ENCODE data around the gene S100A8.

The S100A8 gene

DNA sequence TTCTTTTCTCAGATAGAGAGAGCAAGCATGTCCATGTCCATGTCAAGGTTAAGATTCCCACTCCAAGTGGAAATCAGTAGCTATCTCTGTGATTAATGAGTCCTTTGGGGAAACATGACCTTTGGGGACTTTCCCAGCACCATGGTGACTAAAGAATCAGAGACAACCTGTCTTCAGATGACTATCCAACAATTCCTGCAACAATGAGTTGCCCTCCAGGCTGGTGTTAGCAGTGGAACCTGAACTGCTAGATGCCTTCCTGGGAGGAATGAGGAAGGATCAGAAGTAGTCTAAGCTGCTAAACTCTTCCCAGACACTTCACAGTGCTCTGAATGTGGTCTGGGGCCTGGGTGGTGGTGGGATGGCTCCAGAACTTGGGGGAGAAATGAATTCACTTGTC lies 26.7 kb downstream of the S100A8 start:
- Histone ChIP-seq H3K27ac (ENCODE audit: low read depth in 2 of 2, low read length in 2 of 2) (no peak overlapping the region), H3K27me3 (ENCODE audit: control insufficient read depth in 2 of 2, insufficient read depth in 2 of 2, low read length in 2 of 2) (no peaks in the 10 kb centered on the region), H3K9me3 (ENCODE audit: control insufficient read depth in 2 of 2, low read length in 2 of 2) (no peaks in the 10 kb centered on the region), H3K4me1 (ENCODE audit: control insufficient read depth in 2 of 2, insufficient read depth in 2 of 2, low read length in 2 of 2) (peaks cover 0 to 6% of the 10 kb centered on the region in 2 donors), H3K4me3 (ENCODE audit: low read length in 2 of 2) (no peak overlapping the region), H3K9ac (ENCODE audit: low read depth in 1 of 2, low read length in 2 of 2) (no peak overlapping the region), H3K36me3 (ENCODE audit: control insufficient read depth in 2 of 2, insufficient read depth in 2 of 2, low read length in 2 of 2) (no peaks in the 10 kb centered on the region)

- no peaks in the 10 kb centered on the region for H3K36me3 ChIP-seq (ENCODE audit: control insufficient read depth in 2 of 2, insufficient read depth in 2 of 2, low read length in 2 of 2)
- H3K4me1 ChIP-seq (ENCODE audit: control insufficient read depth in 2 of 2, insufficient read depth in 2 of 2, low read length in 2 of 2) = peaks cover 0 to 6% of the 10 kb centered on the region in 2 donors
- no peaks in the 10 kb centered on the region for H3K9me3 ChIP-seq (ENCODE audit: control insufficient read depth in 2 of 2, low read length in 2 of 2)
- no peak overlapping the region for H3K9ac ChIP-seq (ENCODE audit: low read depth in 1 of 2, low read length in 2 of 2)
- H3K4me3 ChIP-seq (ENCODE audit: low read length in 2 of 2) = no peak overlapping the region
- no peaks in the 10 kb centered on the region for H3K27me3 ChIP-seq (ENCODE audit: control insufficient read depth in 2 of 2, insufficient read depth in 2 of 2, low read length in 2 of 2)
- H3K27ac ChIP-seq (ENCODE audit: low read depth in 2 of 2, low read length in 2 of 2) = no peak overlapping the region
These were observed 27.2 kb downstream of the S100A8 start for GRCh38 chr1:153363641-153364040.

DNA sequence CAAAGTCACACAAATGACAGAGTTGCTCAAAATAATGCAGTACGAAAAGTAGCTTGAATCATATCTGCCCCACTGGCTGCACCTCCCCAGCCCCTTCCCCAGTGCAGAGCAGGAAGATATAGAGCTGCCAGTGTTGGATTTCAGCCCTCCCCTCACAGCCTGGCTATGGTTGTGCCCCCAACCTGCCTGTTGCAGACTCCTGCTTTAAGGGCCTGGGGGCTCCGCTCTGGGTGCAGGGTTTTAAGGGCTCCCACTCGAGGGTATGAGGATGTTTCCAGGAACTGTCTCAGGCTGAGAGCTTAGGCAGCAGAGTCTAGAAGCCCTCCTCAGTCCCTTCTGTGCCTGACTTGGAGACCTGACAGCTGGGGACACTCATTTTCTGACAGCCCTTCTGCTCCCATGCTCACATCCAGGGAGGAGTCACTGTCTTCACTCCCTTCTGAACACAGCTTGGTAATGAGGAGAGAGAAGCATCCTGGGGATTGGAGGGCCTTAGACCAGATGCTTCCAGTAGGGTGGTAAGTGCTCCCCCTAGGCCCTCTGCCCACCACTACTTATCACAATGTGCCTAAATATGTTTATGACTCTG lies 28.6 kb downstream of the S100A8 start:
- Histone ChIP-seq H3K27ac (ENCODE audit: low read depth in 2 of 2, low read length in 2 of 2) (no peak overlapping the region), H3K9me3 (ENCODE audit: control insufficient read depth in 2 of 2, low read length in 2 of 2) (no peaks in the 10 kb centered on the region), H3K36me3 (ENCODE audit: control insufficient read depth in 2 of 2, insufficient read depth in 2 of 2, low read length in 2 of 2) (no peaks in the 10 kb centered on the region), H3K4me3 (ENCODE audit: low read length in 2 of 2) (no peak overlapping the region), H3K9ac (ENCODE audit: low read depth in 1 of 2, low read length in 2 of 2) (no peak overlapping the region), H3K27me3 (ENCODE audit: control insufficient read depth in 2 of 2, insufficient read depth in 2 of 2, low read length in 2 of 2) (no peaks in the 10 kb centered on the region), H3K4me1 (ENCODE audit: control insufficient read depth in 2 of 2, insufficient read depth in 2 of 2, low read length in 2 of 2) (peaks cover 0 to 8% of the 10 kb centered on the region in 2 donors)

DNA sequence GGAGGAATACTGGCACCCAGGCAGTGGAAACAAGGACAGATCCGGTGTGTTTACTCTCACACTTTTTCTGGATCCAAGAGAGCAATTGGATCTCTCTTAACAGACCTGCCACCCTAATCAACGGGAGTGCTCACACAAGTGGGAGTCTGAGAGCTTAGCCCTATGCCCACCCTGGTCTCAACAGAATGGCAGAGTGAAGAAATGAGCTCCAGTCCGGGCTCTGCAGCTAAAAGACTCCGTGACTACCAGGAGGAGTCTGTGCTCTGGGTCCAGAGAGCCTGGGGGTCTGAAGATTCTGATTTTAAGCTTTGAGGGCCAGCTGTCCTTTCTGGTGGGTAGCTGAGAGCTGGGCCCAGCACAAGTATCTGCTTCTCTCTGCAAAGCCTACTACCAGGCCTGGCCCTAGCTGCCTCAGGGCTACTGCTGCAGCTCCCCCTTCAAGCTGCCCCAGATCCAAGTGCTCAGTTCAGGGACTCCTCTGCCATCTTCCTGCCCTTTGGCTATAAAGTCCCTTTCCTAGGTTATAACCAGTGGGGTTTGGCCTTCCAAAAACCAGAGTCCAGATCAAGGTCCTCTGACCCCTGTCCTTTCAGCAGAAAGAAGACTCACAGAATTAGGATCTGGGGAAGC lies 29.3 kb downstream of the S100A8 start:
- H3K4me1 ChIP-seq (ENCODE audit: control insufficient read depth in 2 of 2, insufficient read depth in 2 of 2, low read length in 2 of 2) = peaks cover 0 to 8% of the 10 kb centered on the region in 2 donors
- no peak overlapping the region for H3K4me3 ChIP-seq (ENCODE audit: low read length in 2 of 2)
- no peaks in the 10 kb centered on the region for H3K36me3 ChIP-seq (ENCODE audit: control insufficient read depth in 2 of 2, insufficient read depth in 2 of 2, low read length in 2 of 2)
- H3K27me3 ChIP-seq (ENCODE audit: control insufficient read depth in 2 of 2, insufficient read depth in 2 of 2, low read length in 2 of 2) = no peaks in the 10 kb centered on the region
- no peaks in the 10 kb centered on the region for H3K9me3 ChIP-seq (ENCODE audit: control insufficient read depth in 2 of 2, low read length in 2 of 2)
- H3K9ac ChIP-seq (ENCODE audit: low read depth in 1 of 2, low read length in 2 of 2) = no peak overlapping the region
- H3K27ac ChIP-seq (ENCODE audit: low read depth in 2 of 2, low read length in 2 of 2) = no peak overlapping the region

- Histone ChIP-seq H3K36me3 (ENCODE audit: control insufficient read depth in 2 of 2, insufficient read depth in 2 of 2, low read length in 2 of 2) (no peaks in the 10 kb centered on the region), H3K9ac (ENCODE audit: low read depth in 1 of 2, low read length in 2 of 2) (no peak overlapping the region), H3K4me1 (ENCODE audit: control insufficient read depth in 2 of 2, insufficient read depth in 2 of 2, low read length in 2 of 2) (peaks cover 0 to 8% of the 10 kb centered on the region in 2 donors), H3K4me3 (ENCODE audit: low read length in 2 of 2) (no peak overlapping the region), H3K27ac (ENCODE audit: low read depth in 2 of 2, low read length in 2 of 2) (no peak overlapping the region), H3K9me3 (ENCODE audit: control insufficient read depth in 2 of 2, low read length in 2 of 2) (no peaks in the 10 kb centered on the region), H3K27me3 (ENCODE audit: control insufficient read depth in 2 of 2, insufficient read depth in 2 of 2, low read length in 2 of 2) (no peaks in the 10 kb centered on the region)
These were observed 30.0 kb downstream of the S100A8 start for GRCh38 chr1:153360592-153361479.

GRCh38 chr1:153360190-153360589 lies 30.7 kb downstream of the S100A8 start:
- H3K4me3 ChIP-seq (ENCODE audit: low read length in 2 of 2) = no peak overlapping the region
- H3K9ac ChIP-seq (ENCODE audit: low read depth in 1 of 2, low read length in 2 of 2) = no peak overlapping the region
- H3K4me1 ChIP-seq (ENCODE audit: control insufficient read depth in 2 of 2, insufficient read depth in 2 of 2, low read length in 2 of 2) = peaks cover 0 to 8% of the 10 kb centered on the region in 2 donors
- no peaks in the 10 kb centered on the region for H3K36me3 ChIP-seq (ENCODE audit: control insufficient read depth in 2 of 2, insufficient read depth in 2 of 2, low read length in 2 of 2)
- no peaks in the 10 kb centered on the region for H3K9me3 ChIP-seq (ENCODE audit: control insufficient read depth in 2 of 2, low read length in 2 of 2)
- no peaks in the 10 kb centered on the region for H3K27me3 ChIP-seq (ENCODE audit: control insufficient read depth in 2 of 2, insufficient read depth in 2 of 2, low read length in 2 of 2)
- no peak overlapping the region for H3K27ac ChIP-seq (ENCODE audit: low read depth in 2 of 2, low read length in 2 of 2)

DNA sequence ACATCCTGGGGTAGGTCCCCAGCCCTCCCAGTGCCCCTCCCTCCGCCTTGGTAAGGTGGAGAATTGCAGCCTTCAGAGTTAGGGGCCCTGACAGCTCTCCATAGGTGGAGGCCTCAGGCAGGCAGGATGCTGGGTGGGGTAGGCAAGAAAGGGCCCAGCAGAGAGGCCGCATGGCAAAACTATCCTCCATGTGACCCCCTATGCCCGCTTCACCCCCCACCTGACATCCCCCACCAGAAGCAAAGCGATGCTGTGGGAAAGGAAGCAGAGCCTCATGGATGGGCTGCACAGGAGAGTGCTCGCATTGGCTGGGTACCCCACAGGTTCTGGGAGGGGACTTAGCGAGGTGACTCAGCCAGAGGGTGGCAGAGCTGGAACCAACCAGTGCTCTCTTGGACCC lies 31.6 kb downstream of the S100A8 start:
- Histone ChIP-seq H3K4me1 (ENCODE audit: control insufficient read depth in 2 of 2, insufficient read depth in 2 of 2, low read length in 2 of 2) (peaks cover 0 to 8% of the 10 kb centered on the region in 2 donors), H3K4me3 (ENCODE audit: low read length in 2 of 2) (no peak overlapping the region), H3K27ac (ENCODE audit: low read depth in 2 of 2, low read length in 2 of 2) (no peak overlapping the region), H3K36me3 (ENCODE audit: control insufficient read depth in 2 of 2, insufficient read depth in 2 of 2, low read length in 2 of 2) (no peaks in the 10 kb centered on the region), H3K9ac (ENCODE audit: low read depth in 1 of 2, low read length in 2 of 2) (no peak overlapping the region), H3K9me3 (ENCODE audit: control insufficient read depth in 2 of 2, low read length in 2 of 2) (no peaks in the 10 kb centered on the region), H3K27me3 (ENCODE audit: control insufficient read depth in 2 of 2, insufficient read depth in 2 of 2, low read length in 2 of 2) (no peaks in the 10 kb centered on the region)

DNA sequence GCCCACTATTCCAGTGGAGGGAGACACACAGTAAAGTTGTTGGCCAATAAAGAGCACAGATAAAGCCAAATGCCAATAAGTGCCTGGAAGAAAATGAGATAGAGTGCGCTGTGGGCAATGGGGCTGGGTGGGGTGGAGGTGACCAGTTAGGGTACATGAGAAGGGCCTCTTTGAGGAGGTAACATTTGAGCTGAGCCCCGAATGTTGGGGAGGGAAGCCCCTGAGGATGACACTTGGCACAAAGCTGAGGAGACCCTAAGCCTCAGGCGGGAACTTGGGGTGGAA lies 32.2 kb downstream of the S100A8 start:
- peak overlapping the region in 1 of 2 donors; percentile 22 for H3K4me3 ChIP-seq (ENCODE audit: low read length in 2 of 2)
- H3K27ac ChIP-seq (ENCODE audit: low read depth in 2 of 2, low read length in 2 of 2) = peak overlapping the region in 1 of 2 donors; percentile 23
- no peak overlapping the region for H3K9ac ChIP-seq (ENCODE audit: low read depth in 1 of 2, low read length in 2 of 2)

DNA sequence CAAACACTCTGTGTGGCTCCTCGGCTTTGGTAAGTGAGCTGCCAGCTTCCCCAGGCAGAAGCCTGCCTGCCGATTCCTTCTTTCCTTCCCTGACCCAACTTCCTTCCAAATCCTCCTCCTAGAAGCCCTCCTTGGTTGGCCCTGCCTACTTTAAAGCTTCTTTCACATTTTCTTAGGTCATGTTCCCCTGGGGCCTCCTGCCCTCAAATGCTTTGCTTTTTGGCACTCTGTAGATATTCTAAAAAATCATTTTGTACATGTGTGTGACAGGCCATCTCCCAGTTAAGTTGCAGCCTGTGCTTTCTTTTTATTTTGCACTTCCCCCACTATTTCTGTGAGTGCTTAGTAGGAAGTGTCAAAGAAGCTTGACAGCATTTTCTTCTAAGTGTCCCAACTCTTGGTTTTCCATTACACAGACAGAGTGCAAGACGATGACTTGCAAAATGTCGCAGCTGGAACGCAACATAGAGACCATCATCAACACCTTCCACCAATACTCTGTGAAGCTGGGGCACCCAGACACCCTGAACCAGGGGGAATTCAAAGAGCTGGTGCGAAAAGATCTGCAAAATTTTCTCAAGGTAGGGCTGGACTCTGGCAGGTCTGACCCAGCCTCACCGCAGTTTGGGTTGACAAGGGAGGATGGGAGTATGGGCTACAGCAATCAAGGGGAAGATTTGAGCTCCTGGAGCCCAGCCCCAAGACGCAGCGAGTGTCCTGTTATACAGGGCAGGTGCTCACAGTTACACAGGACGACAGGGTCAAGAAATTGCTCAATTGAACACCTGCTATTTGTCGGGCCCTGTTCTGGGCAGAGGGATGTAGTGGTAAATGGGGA lies 32.8 kb downstream of the S100A8 start, which contains the start of gene S100A9:
Gene S100A9 (plus strand): TSS at position 2 of the 838 bp plus-strand sequence. CDS start 430 bp downstream, at position 432.
- Histone ChIP-seq H3K4me1 (ENCODE audit: control insufficient read depth in 2 of 2, insufficient read depth in 2 of 2, low read length in 2 of 2) (peaks cover 0 to 8% of the 10 kb centered on the region in 2 donors), H3K27ac (ENCODE audit: low read depth in 2 of 2, low read length in 2 of 2) (peak within 1 kb of the TSS in 1 of 2 donors; percentile 23), H3K4me3 (ENCODE audit: low read length in 2 of 2) (peak within 1 kb of the TSS in 1 of 2 donors; percentile 22), H3K27me3 (ENCODE audit: control insufficient read depth in 2 of 2, insufficient read depth in 2 of 2, low read length in 2 of 2) (peaks cover 0 to 3% of the 10 kb centered on the region in 2 donors), H3K9ac (ENCODE audit: low read depth in 1 of 2, low read length in 2 of 2) (no peak within 1 kb of the TSS), H3K36me3 (ENCODE audit: control insufficient read depth in 2 of 2, insufficient read depth in 2 of 2, low read length in 2 of 2) (no peaks in the 10 kb centered on the region), H3K9me3 (ENCODE audit: control insufficient read depth in 2 of 2, low read length in 2 of 2) (no peaks in the 10 kb centered on the region)

More for the DNA sequence above, 32.2 kb downstream of the S100A8 start:
- Histone ChIP-seq H3K36me3 (ENCODE audit: control insufficient read depth in 2 of 2, insufficient read depth in 2 of 2, low read length in 2 of 2) (no peaks in the 10 kb centered on the region), H3K4me1 (ENCODE audit: control insufficient read depth in 2 of 2, insufficient read depth in 2 of 2, low read length in 2 of 2) (peaks cover 0 to 8% of the 10 kb centered on the region in 2 donors), H3K9me3 (ENCODE audit: control insufficient read depth in 2 of 2, low read length in 2 of 2) (no peaks in the 10 kb centered on the region), H3K27me3 (ENCODE audit: control insufficient read depth in 2 of 2, insufficient read depth in 2 of 2, low read length in 2 of 2) (peaks cover 0 to 3% of the 10 kb centered on the region in 2 donors)
